Measurements from ENCODE around the gene TRIM66.

TRIM66 gene

GRCh38 chr11:8701891-8702597 lies 19.6 kb upstream of the TRIM66 start:
- TF ChIP-seq TCF12 (IDR thresholded peaks at IDR 0.05; ENCODE audit: low read depth), result no peak
- no peak for TF ChIP-seq TEAD4 (IDR thresholded peaks at IDR 0.05)
- TF ChIP-seq NFIC (IDR thresholded peaks at IDR 0.05), result no peak
- no peak for TF ChIP-seq ZBTB7A (IDR thresholded peaks at IDR 0.05; ENCODE audit: low read depth)
- no peak for TF ChIP-seq YY1 (IDR thresholded peaks at IDR 0.05; ENCODE audit: low read depth)
- TF ChIP-seq CREB1 (IDR thresholded peaks at IDR 0.05; ENCODE audit: low read depth), result no peak
- no peak for TF ChIP-seq RAD21 (IDR thresholded peaks at IDR 0.05; ENCODE audit: low read depth)
- no peak for TF ChIP-seq EP300 (IDR thresholded peaks at IDR 0.05; ENCODE audit: borderline replicate concordance)
- TF ChIP-seq FOXM1 (IDR thresholded peaks at IDR 0.05; ENCODE audit: borderline replicate concordance, low read depth), result no peak
- TF ChIP-seq EGR1 (IDR thresholded peaks at IDR 0.05), result no peak
- TF ChIP-seq CEBPB (IDR thresholded peaks at IDR 0.05), result no peak
- TF ChIP-seq USF1 (IDR thresholded peaks at IDR 0.05), result no peak

- TF ChIP-seq TEAD4 (IDR thresholded peaks at IDR 0.05) (peak; percentile 82), MAX (IDR thresholded peaks at IDR 0.05) (0 out of 2 replicates have a peak, but pooled peaks have one; percentile 23), EGR1 (IDR thresholded peaks at IDR 0.05) (no peak), USF1 (IDR thresholded peaks at IDR 0.05) (no peak), TCF12 (IDR thresholded peaks at IDR 0.05; ENCODE audit: low read depth) (peak; percentile 40; the same call in 1 of the 2 replicates), NFIC (IDR thresholded peaks at IDR 0.05) (no peak)
Observed at GRCh38 chr11:8699903-8700302, 17.4 kb upstream of the TRIM66 start.

- no peak for TF ChIP-seq EP300 (IDR thresholded peaks at IDR 0.05; ENCODE audit: borderline replicate concordance)
- TF ChIP-seq REST (IDR thresholded peaks at IDR 0.05; ENCODE audit: low read depth), result no peak
- no peak for TF ChIP-seq TCF12 (IDR thresholded peaks at IDR 0.05; ENCODE audit: low read depth)
- no peak for TF ChIP-seq RAD21 (IDR thresholded peaks at IDR 0.05; ENCODE audit: low read depth)
- no peak for TF ChIP-seq MAX (IDR thresholded peaks at IDR 0.05)
- TF ChIP-seq FOXM1 (IDR thresholded peaks at IDR 0.05; ENCODE audit: borderline replicate concordance, low read depth), result no peak
Observed at GRCh38 chr11:8698917-8699441, 16.5 kb upstream of the TRIM66 start.

- TF ChIP-seq TEAD4 (IDR thresholded peaks at IDR 0.05) (no peak), ZBTB7A (IDR thresholded peaks at IDR 0.05; ENCODE audit: low read depth) (no peak), EP300 (IDR thresholded peaks at IDR 0.05; ENCODE audit: borderline replicate concordance) (no peak), FOXM1 (IDR thresholded peaks at IDR 0.05; ENCODE audit: borderline replicate concordance, low read depth) (no peak), TAF1 (IDR thresholded peaks at IDR 0.05; ENCODE audit: low read depth) (no peak), REST (IDR thresholded peaks at IDR 0.05; ENCODE audit: low read depth) (no peak), EGR1 (IDR thresholded peaks at IDR 0.05) (no peak), YY1 (IDR thresholded peaks at IDR 0.05; ENCODE audit: low read depth) (no peak), CREB1 (IDR thresholded peaks at IDR 0.05; ENCODE audit: low read depth) (no peak), USF1 (IDR thresholded peaks at IDR 0.05) (no peak), NFIC (IDR thresholded peaks at IDR 0.05) (no peak), RAD21 (IDR thresholded peaks at IDR 0.05; ENCODE audit: low read depth) (no peak)
Observed at GRCh38 chr11:8698379-8698851, 15.9 kb upstream of the TRIM66 start.

GRCh38 chr11:8697054-8697453 lies 14.6 kb upstream of the TRIM66 start:
- TF ChIP-seq REST (IDR thresholded peaks at IDR 0.05; ENCODE audit: low read depth) (no peak), USF1 (IDR thresholded peaks at IDR 0.05) (no peak), NFIC (IDR thresholded peaks at IDR 0.05) (no peak), YY1 (IDR thresholded peaks at IDR 0.05; ENCODE audit: low read depth) (no peak), RAD21 (IDR thresholded peaks at IDR 0.05; ENCODE audit: low read depth) (no peak), EGR1 (IDR thresholded peaks at IDR 0.05) (no peak), MAX (IDR thresholded peaks at IDR 0.05) (no peak)
